PC-9 (cell line): ENCODE results near the gene STK17A. TPM values are rescaled to one million over a fixed set of nuclear protein-coding genes. Genes with fewer than 3 reads are reported as not detected.

Experiments used
- BruUV-seq: library from RNA; stranded (reverse); fragments of 400-500 nt; replicated peaks from 2 replicates; lab custom pipeline; 2021; lab: Mats Ljungman, UMichigan
- CTCF ChIA-PET: fragments of 300-600 bp; sonication (Branson Sonifier 250); formaldehyde crosslinking; loops from one replicate; lab custom pipeline; 2022; ENCODE audit warnings: antibody characterized with exemption; lab: Charles Lee
- POLR2A ChIA-PET: fragments of 300-600 bp; sonication (Branson Sonifier 250); formaldehyde crosslinking; loops from one replicate; lab custom pipeline; 2022; ENCODE audit warnings: antibody characterized with exemption; ENCODE audit not compliant: unreplicated experiment; lab: Charles Lee
- DNase-seq, 2 experiments: peaks; one replicate each; pipeline versions ENCODE4 v3.0.0 to v3.0.0-alpha.2; 2015 to 2022; ENCODE audit warnings: mixed read lengths in 1 of 2
- H2AFZ ChIP-seq: fragments of 200-600 bp; sonication (generic); 2 replicates; pipeline ENCODE4 v1.8.1; 2017; ENCODE audit warnings: antibody characterized with exemption
- H3F3A ChIP-seq: fragments of 200-600 bp; sonication (generic); 2 replicates; pipeline ENCODE4 v1.8.1; 2017; ENCODE audit warnings: antibody characterized with exemption, mild to moderate bottlenecking, low read depth; ENCODE audit not compliant: insufficient read depth
- H3K27ac ChIP-seq: fragments of 200-600 bp; sonication (generic); 2 replicates; pipeline ENCODE4 v1.6.1; 2016; ENCODE audit warnings: mixed run types
- H3K27me3 ChIP-seq: fragments of 200-600 bp; sonication (generic); 2 replicates; pipeline ENCODE4 v1.6.1; 2016; ENCODE audit warnings: low read depth, mixed run types; ENCODE audit not compliant: insufficient read depth
- H3K36me3 ChIP-seq: fragments of 200-600 bp; sonication (generic); 2 replicates; pipeline ENCODE4 v1.6.1; 2016; ENCODE audit warnings: low read depth, mixed run types
- H3K4me1 ChIP-seq: fragments of 200-600 bp; sonication (generic); replicated peaks from 2 replicates; pipeline ENCODE4 v1.6.1; 2016; ENCODE audit warnings: mixed run types; ENCODE audit not compliant: insufficient read depth
- H3K4me2 ChIP-seq: fragments of 200-600 bp; sonication (generic); 2 replicates; pipeline ENCODE4 v1.6.1; 2017; ENCODE audit warnings: mixed run types
- H3K4me3 ChIP-seq: fragments of 200-600 bp; sonication (generic); 2 replicates; pipeline ENCODE4 v1.6.1; 2016; ENCODE audit warnings: mixed run types
- H3K79me2 ChIP-seq: fragments of 200-600 bp; sonication (generic); 2 replicates; pipeline ENCODE4 v1.6.1; 2017; ENCODE audit warnings: low read depth, mixed run types
- H3K9me2 ChIP-seq: fragments of 200-600 bp; sonication (generic); 2 replicates; pipeline ENCODE4 v1.8.1; 2017; ENCODE audit warnings: mild to moderate bottlenecking; ENCODE audit not compliant: insufficient read depth
- H3K9me3 ChIP-seq: fragments of 200-600 bp; sonication (generic); 2 replicates; pipeline ENCODE4 v1.8.1; 2016; ENCODE audit warnings: low read depth; ENCODE audit not compliant: insufficient read depth
- H4K20me1 ChIP-seq: fragments of 200-600 bp; sonication (generic); 2 replicates; pipeline ENCODE4 v1.8.1; 2017; ENCODE audit not compliant: insufficient read depth
- CTCF ChIP-seq: fragments of 200-600 bp; sonication (generic); conservative IDR thresholded peaks from 2 replicates; pipeline ENCODE4 v1.6.1; 2017; ENCODE audit warnings: mixed run types, antibody characterized with exemption, mild to moderate bottlenecking, moderate library complexity
- EZH2 ChIP-seq: fragments of 200-600 bp; sonication (generic); IDR thresholded peaks from 2 replicates; pipeline ENCODE4 v1.8.0; 2017; ENCODE audit warnings: antibody characterized with exemption, low read depth
- intact Hi-C: fragments of 100-400 bp; cut with micrococcal nuclease; formaldehyde crosslinking; loops from one replicate; pipeline ENCODE4 v1.10.0; 2022; ENCODE audit not compliant: unreplicated experiment
- total RNA-seq: library from RNA; stranded (reverse); gene quantifications from 2 replicates; pipeline ENCODE4 v1.2.3, GENCODE V29; 2021

Gene STK17A
- total RNA-seq, 1 experiment from 2014 or later, result 18.8 TPM

- DNase-seq, result no peak
Measured at GRCh38 chr7:43560742-43561330, 22.1 kb upstream of the STK17A start.

GRCh38 chr7:43562383-43562782, 20.5 kb upstream of the STK17A start:
- Histone ChIP-seq H4K20me1 (no peaks in the 10 kb centered on the region), H3K9me2 (no peaks in the 10 kb centered on the region), H3K4me2 (no peak overlapping the region), H2AFZ (no peak overlapping the region), H3K27ac (no peak overlapping the region), H3F3A (no peaks in the 10 kb centered on the region), H3K79me2 (no peaks in the 10 kb centered on the region), H3K9me3 (no peaks in the 10 kb centered on the region), H3K27me3 (no peaks in the 10 kb centered on the region), H3K36me3 (no peaks in the 10 kb centered on the region), H3K4me3 (no peak overlapping the region), H3K4me1 (peaks cover 11% of the 10 kb centered on the region)
- ChIA-PET CTCF (no interaction called here), POLR2A (no interaction called here)
- intact Hi-C loops, result no loop called here
- DNase-seq, result no peak
- no peak for TF ChIP-seq EZH2
- no peak for TF ChIP-seq CTCF
- BruUV-seq, result no TSS peak

More at GRCh38 chr7:43560742-43561330, 22.1 kb upstream of the STK17A start:
- Histone ChIP-seq H3K27ac (no peak overlapping the region), H2AFZ (no peak overlapping the region), H3K79me2 (no peaks in the 10 kb centered on the region), H3K27me3 (no peaks in the 10 kb centered on the region), H3F3A (no peaks in the 10 kb centered on the region), H3K9me3 (no peaks in the 10 kb centered on the region), H3K4me1 (peaks cover 11% of the 10 kb centered on the region), H4K20me1 (no peaks in the 10 kb centered on the region), H3K4me3 (no peak overlapping the region), H3K36me3 (no peaks in the 10 kb centered on the region), H3K4me2 (no peak overlapping the region), H3K9me2 (no peaks in the 10 kb centered on the region)
- intact Hi-C loops, result no loop called here
- ChIA-PET CTCF (no interaction called here), POLR2A (no interaction called here)
- no TSS peak for BruUV-seq
- TF ChIP-seq CTCF (no peak), EZH2 (no peak)

GRCh38 chr7:43565786-43566185, 17.1 kb upstream of the STK17A start:
- H3K4me1 ChIP-seq, result no peaks in the 10 kb centered on the region; the same call in 1 of the 2 replicates
- H3K9me2 ChIP-seq, result no peaks in the 10 kb centered on the region
- TF ChIP-seq EZH2, result no peak
- TF ChIP-seq CTCF, result no peak
- intact Hi-C loops, result no loop called here
- ChIA-PET POLR2A (no interaction called here), CTCF (no interaction called here)
- no peaks in the 10 kb centered on the region for H3K36me3 ChIP-seq
- no peak overlapping the region for H2AFZ ChIP-seq
- H3K79me2 ChIP-seq, result no peaks in the 10 kb centered on the region
- no peak overlapping the region for H3K4me3 ChIP-seq
- no TSS peak for BruUV-seq
- H3F3A ChIP-seq, result peaks cover 6% of the 10 kb centered on the region; the same call in 1 of the 2 replicates
- no peaks in the 10 kb centered on the region for H4K20me1 ChIP-seq
- no peak overlapping the region for H3K4me2 ChIP-seq
- no peak overlapping the region for H3K27ac ChIP-seq
- no peak for DNase-seq
- H3K27me3 ChIP-seq, result no peaks in the 10 kb centered on the region
- no peaks in the 10 kb centered on the region for H3K9me3 ChIP-seq
